Measurements from ENCODE around the gene LTN1.

GRCh38 chr21:28991861-28992525, 684 bp downstream of the LTN1 start:
- TF ChIP-seq EZH2 (IDR thresholded peaks at IDR 0.05; ENCODE audit: insufficient read depth, low read length): no peak
- no peak for TF ChIP-seq CTCF (IDR thresholded peaks at IDR 0.05; ENCODE audit: insufficient read depth, low read depth, low read length)

Data from astrocyte (in vitro differentiated cells and primary cell).